ENCODE results near the gene TMEM201.

Gene TMEM201

GRCh38 chr1:9575486-9575885 lies 13.2 kb upstream of the TMEM201 start:
- in situ Hi-C loops (cut with HindIII; ENCODE audit: low sequenced_read_pairs), result no loop called here

GRCh38 chr1:9576903-9577302 lies 11.8 kb upstream of the TMEM201 start:
- peak; percentile 2 for TF ChIP-seq CTCF (IDR thresholded peaks at IDR 0.05; ENCODE audit: low read depth, low read length, missing control alignments)
- H3K4me3 ChIP-seq (ENCODE audit: low read depth, low read length), result no peak overlapping the region
- in situ Hi-C loops (cut with HindIII; ENCODE audit: low sequenced_read_pairs), result no loop called here
- DNase-seq (ENCODE audit: low read depth), result no peak

More at GRCh38 chr1:9575486-9575885, 13.2 kb upstream of the TMEM201 start:
- no peak for DNase-seq (ENCODE audit: low read depth)
- no peak overlapping the region for H3K4me3 ChIP-seq (ENCODE audit: low read depth, low read length)
- TF ChIP-seq CTCF (IDR thresholded peaks at IDR 0.05; ENCODE audit: low read depth, low read length, missing control alignments), result no peak

- no peak overlapping the region for H3K4me3 ChIP-seq (ENCODE audit: low read depth, low read length)
- TF ChIP-seq CTCF (IDR thresholded peaks at IDR 0.05; ENCODE audit: low read depth, low read length, missing control alignments), result no peak
- in situ Hi-C loops (cut with HindIII; ENCODE audit: low sequenced_read_pairs), result no loop called here
- no peak for DNase-seq (ENCODE audit: low read depth)
Observed at GRCh38 chr1:9577423-9577822, 11.3 kb upstream of the TMEM201 start.

GRCh38 chr1:9580942-9581341 lies 7.8 kb upstream of the TMEM201 start:
- no peak for TF ChIP-seq CTCF (IDR thresholded peaks at IDR 0.05; ENCODE audit: low read depth, low read length, missing control alignments)
- no peak overlapping the region for H3K4me3 ChIP-seq (ENCODE audit: low read depth, low read length)
- in situ Hi-C loops (cut with HindIII; ENCODE audit: low sequenced_read_pairs), result no loop called here
- no peak for DNase-seq (ENCODE audit: low read depth)

GRCh38 chr1:9586147-9586766 lies 2.5 kb upstream of the TMEM201 start:
- H3K4me3 ChIP-seq (ENCODE audit: low read depth, low read length), result no peak overlapping the region
- in situ Hi-C loops (cut with HindIII; ENCODE audit: low sequenced_read_pairs), result no loop called here
- no peak for TF ChIP-seq CTCF (IDR thresholded peaks at IDR 0.05; ENCODE audit: low read depth, low read length, missing control alignments)
- DNase-seq (ENCODE audit: low read depth), result no peak

- no peak for TF ChIP-seq CTCF (IDR thresholded peaks at IDR 0.05; ENCODE audit: low read depth, low read length, missing control alignments)
- peak overlapping the region; percentile 52 for H3K4me3 ChIP-seq (ENCODE audit: low read depth, low read length)
- no peak for DNase-seq (ENCODE audit: low read depth)
- in situ Hi-C loops (cut with HindIII; ENCODE audit: low sequenced_read_pairs), result no loop called here
Observed at GRCh38 chr1:9589144-9589718, 520 bp downstream of the TMEM201 start.

Data from astrocyte of the cerebellum (primary cell).